HL-60 (cell line): ENCODE data around the gene FBL.
"Not testable (repeated sequence)": the region's sequence is repeated elsewhere in the genome, so short reads cannot be mapped to it uniquely, and the experiment has no call there.

ENCODE experiments used
- DNase-seq, 2 experiments: peaks; one replicate each; pipeline ENCODE4 v3.0.0-alpha.2; 2010 to 2020; ENCODE audit warnings: low read depth in 1 of 2, low spot score in 1 of 2
- H3K27ac ChIP-seq: fragments of 250-450 bp; sonication (Bioruptor Pico); replicated peaks from 2 replicates; pipeline ENCODE4 v1.5.1; 2020; ENCODE audit warnings: mild to moderate bottlenecking, moderate library complexity
- H3K27me3 ChIP-seq: fragments of 250-450 bp; sonication (Bioruptor Pico); 2 replicates; pipeline ENCODE4 v1.5.1; 2021; ENCODE audit warnings: mild to moderate bottlenecking, moderate library complexity; ENCODE audit not compliant: insufficient read depth, poor library complexity, severe bottlenecking
- H3K4me3 ChIP-seq: replicated peaks from 2 replicates; pipeline ENCODE4 v1.5.1; 2011; ENCODE audit warnings: mild to moderate bottlenecking, control low read depth, low read length; ENCODE audit not compliant: insufficient read depth
- GABPA ChIP-seq: IDR thresholded peaks from 2 replicates; pipeline ENCODE4 v1.6.1; 2012; ENCODE audit warnings: low read depth
- POLR2AphosphoS5 ChIP-seq: IDR thresholded peaks from 2 replicates; pipeline ENCODE4 v1.6.1; 2012; ENCODE audit warnings: low read depth
- SPI1 ChIP-seq: IDR thresholded peaks from 2 replicates; pipeline ENCODE4 v1.6.1; 2012; ENCODE audit warnings: low read depth, mild to moderate bottlenecking, borderline replicate concordance
- TF ChIP-seq, protein P1 (sequence below): IDR thresholded peaks from 2 replicates; pipeline ENCODE4 v1.6.1; 2012; ENCODE audit warnings: low read depth; ENCODE audit not compliant: insufficient replicate concordance
- TF ChIP-seq, protein P2 (sequence below): IDR thresholded peaks from one replicate; pipeline ENCODE4 v1.5.1; 2011; ENCODE audit warnings: low read length, control low read depth, inconsistent platforms; ENCODE audit not compliant: insufficient read depth

FBL gene

DNA sequence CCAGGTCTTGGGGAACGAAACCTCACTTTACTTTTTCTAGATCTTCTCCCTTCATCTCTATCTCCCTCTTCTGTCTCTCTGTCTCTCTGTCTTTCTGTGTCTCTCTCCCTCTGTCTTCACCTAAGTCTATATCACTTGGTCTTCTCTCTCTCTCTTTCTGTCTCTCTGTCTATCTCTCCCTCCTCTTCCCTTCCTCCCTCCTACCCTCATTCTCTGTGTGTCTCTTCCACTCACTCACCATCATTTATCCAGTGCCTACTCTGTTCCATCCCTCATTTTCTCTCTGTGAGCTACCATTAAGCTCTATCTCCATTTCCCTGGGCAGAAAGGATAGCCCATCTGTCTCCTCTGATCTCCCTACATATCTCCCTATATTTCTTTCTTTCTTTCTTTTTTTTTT lies 32.2 kb upstream of the FBL start:
- no peak for DNase-seq
- TF ChIP-seq, protein P1, sequence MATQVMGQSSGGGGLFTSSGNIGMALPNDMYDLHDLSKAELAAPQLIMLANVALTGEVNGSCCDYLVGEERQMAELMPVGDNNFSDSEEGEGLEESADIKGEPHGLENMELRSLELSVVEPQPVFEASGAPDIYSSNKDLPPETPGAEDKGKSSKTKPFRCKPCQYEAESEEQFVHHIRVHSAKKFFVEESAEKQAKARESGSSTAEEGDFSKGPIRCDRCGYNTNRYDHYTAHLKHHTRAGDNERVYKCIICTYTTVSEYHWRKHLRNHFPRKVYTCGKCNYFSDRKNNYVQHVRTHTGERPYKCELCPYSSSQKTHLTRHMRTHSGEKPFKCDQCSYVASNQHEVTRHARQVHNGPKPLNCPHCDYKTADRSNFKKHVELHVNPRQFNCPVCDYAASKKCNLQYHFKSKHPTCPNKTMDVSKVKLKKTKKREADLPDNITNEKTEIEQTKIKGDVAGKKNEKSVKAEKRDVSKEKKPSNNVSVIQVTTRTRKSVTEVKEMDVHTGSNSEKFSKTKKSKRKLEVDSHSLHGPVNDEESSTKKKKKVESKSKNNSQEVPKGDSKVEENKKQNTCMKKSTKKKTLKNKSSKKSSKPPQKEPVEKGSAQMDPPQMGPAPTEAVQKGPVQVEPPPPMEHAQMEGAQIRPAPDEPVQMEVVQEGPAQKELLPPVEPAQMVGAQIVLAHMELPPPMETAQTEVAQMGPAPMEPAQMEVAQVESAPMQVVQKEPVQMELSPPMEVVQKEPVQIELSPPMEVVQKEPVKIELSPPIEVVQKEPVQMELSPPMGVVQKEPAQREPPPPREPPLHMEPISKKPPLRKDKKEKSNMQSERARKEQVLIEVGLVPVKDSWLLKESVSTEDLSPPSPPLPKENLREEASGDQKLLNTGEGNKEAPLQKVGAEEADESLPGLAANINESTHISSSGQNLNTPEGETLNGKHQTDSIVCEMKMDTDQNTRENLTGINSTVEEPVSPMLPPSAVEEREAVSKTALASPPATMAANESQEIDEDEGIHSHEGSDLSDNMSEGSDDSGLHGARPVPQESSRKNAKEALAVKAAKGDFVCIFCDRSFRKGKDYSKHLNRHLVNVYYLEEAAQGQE: no peak
- TF ChIP-seq, protein P2, sequence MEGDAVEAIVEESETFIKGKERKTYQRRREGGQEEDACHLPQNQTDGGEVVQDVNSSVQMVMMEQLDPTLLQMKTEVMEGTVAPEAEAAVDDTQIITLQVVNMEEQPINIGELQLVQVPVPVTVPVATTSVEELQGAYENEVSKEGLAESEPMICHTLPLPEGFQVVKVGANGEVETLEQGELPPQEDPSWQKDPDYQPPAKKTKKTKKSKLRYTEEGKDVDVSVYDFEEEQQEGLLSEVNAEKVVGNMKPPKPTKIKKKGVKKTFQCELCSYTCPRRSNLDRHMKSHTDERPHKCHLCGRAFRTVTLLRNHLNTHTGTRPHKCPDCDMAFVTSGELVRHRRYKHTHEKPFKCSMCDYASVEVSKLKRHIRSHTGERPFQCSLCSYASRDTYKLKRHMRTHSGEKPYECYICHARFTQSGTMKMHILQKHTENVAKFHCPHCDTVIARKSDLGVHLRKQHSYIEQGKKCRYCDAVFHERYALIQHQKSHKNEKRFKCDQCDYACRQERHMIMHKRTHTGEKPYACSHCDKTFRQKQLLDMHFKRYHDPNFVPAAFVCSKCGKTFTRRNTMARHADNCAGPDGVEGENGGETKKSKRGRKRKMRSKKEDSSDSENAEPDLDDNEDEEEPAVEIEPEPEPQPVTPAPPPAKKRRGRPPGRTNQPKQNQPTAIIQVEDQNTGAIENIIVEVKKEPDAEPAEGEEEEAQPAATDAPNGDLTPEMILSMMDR: no peak
- no peak for TF ChIP-seq SPI1
- Histone ChIP-seq H3K4me3 (no peak overlapping the region), H3K27me3 (peaks cover 7% of the 10 kb centered on the region), H3K27ac (no peak overlapping the region)

DNA sequence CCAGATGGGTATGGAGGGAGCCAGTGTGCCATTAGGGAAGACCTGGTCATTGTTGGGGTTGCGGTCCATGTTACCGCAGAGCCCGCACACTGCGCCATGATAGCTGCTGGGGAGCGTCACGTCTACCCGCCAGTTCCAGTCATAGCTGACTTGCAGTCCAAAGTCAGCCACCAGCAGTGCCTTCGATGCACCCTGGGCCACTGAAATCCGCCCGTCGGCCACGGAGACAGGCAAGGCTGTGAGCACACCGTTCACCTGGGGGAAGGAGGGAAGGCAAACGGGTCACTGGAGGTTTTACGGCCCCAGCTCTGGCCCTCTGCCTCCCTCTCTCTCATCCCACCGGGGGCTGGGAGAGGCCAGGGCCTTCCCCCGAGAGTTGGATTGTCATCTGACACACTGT lies 31.8 kb upstream of the FBL start:
- not testable (repeated sequence) for DNase-seq, H3K4me3 ChIP-seq, H3K27ac ChIP-seq, H3K27me3 ChIP-seq

DNA sequence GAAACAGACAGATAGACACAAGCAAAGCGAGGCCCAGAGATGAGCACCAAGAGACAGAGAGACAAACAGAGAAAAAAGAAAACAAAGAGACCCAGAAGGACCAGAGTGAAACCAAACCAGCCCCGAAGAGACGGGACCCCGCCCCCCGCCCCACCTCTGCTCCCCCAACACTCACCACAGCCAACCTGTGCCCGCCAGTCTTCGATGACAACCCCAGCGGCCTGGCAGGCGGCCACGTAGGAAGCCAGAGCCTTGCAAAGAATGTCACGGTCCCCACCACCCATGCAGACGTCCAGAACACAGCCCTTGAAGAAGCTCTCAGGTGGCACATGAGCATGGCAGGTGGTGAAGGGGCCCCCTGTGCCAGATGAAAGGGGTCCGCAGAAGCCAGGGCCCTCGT lies 31.3 kb upstream of the FBL start:
- not testable (repeated sequence) for H3K27me3 ChIP-seq, H3K27ac ChIP-seq, H3K4me3 ChIP-seq, DNase-seq

DNA sequence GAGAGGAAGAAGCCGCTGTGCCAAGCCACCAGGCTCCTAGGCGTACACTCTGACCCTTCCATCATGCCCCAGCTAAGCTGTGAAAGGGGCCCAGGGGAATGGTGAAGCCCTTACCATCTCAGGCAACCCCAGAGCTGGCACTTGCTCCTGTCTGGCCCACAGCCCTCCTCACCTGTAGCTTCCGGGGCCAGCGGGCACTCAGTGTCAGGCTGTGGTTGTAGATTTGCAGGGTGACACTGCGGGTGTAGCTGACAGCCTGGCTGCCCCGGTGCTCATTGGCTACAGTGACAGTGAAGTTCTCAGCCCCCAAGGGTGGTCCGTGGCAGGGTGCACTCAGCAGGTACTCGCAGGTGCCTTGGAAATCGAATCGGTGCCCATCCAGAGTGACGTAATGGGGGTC lies 30.3 kb upstream of the FBL start:
- DNase-seq: not testable (repeated sequence)

DNA sequence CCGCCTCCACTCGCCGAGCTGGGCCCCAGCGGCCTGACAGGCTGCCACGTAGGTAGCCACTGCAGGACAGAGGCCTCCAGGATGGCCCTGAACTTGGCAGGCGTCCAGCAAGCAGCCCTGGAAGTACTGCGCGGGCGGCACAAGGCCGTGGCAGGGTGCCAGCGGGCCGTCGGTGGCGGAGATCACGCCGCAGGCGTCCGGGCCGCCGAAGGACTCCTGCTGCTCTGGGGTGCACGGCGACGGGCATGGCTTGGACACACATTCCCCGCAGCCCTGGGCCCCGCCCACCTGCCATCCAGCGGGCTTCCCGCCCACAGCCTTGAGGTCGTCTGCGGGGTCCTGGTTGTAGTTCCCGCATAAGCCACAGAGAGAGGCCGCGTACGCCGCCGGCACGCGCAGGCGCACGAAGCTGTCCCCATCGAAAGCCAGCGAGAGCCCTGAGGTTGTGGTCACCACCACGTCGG lies 29.3 kb upstream of the FBL start:
- H3K27ac ChIP-seq, H3K27me3 ChIP-seq, H3K4me3 ChIP-seq, DNase-seq: not testable (repeated sequence)

More for the DNA sequence above, 30.3 kb upstream of the FBL start:
- H3K27me3 ChIP-seq, H3K27ac ChIP-seq, H3K4me3 ChIP-seq: not testable (repeated sequence)

DNA sequence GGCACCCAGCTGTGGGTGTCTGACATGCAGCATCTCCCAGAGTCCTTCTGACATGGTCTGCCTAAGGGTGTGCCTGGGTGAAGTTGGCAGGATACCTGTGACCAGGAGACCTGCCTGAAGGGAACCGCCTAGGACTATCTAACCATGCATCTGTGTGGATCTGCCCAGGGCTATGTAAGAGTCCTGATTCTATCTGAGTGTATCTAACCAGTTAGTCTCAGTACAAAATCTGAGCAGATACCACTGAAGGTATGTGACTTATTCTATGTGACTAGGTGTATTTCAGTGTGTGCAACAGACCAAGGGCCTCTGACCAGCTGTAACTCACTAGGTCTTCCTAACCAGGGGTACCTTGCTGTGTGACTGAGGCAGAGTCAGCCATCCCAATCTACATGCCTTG lies 28.2 kb upstream of the FBL start:
- Histone ChIP-seq H3K4me3 (no peak overlapping the region), H3K27ac (no peak overlapping the region), H3K27me3 (peaks cover 7% of the 10 kb centered on the region)
- no peak for TF ChIP-seq SPI1
- TF ChIP-seq GABPA: no peak
- TF ChIP-seq, protein P1: no peak
- TF ChIP-seq, protein P2: no peak
- TF ChIP-seq POLR2AphosphoS5: no peak
- no peak for DNase-seq
